Heart left ventricle (tissue), 13 donors: ENCODE measurements around the gene CBFA2T3.

Source experiments
- POLR2A ChIP-seq, 2 donors: fragments of 450-650 bp; IDR thresholded peaks; one replicate each; pipeline ENCODE4 v1.6.1; 2017; ENCODE audit warnings: antibody characterized with exemption in 2 of 2, mild to moderate bottlenecking in 2 of 2, moderate library complexity in 2 of 2
- TF ChIP-seq, protein P1 (sequence below), 12 donors: fragments of 200-600 bp; sonication (generic) in 4 of 12; IDR thresholded peaks; one replicate each; pipeline versions ENCODE4 v1.5.0 to v1.8.0; 2018 to 2022; ENCODE audit warnings: antibody characterized with exemption in 12 of 12, mild to moderate bottlenecking in 5 of 12
- donor health status: ischemic (EF 13 %, LVEDD 7.1; RV severe dilation, severe dysfunction).
- donor health status: DM: no; HTN: yes; CAD: no.
- donor health status: DM: no; HTN: no; CAD: no.
- donor health status: ischemic (EF 25% LVEDD 6.9; RV normal size, moderate dysfunction).
- donor health status: ischemic (EF 25% LVEDD 5.7; RV mildly dilated, moderate dysfunction).
- donor health status: ischemic (EF 35%, LVEDD 5.7; RV mildly dilated, moderate dysfunction).
- donor health status: nonischemic (EF 11% LVEDD 7.7; RV severe dilation, severe dysfunction).
- donor health status: DM: yes; HTN: yes; CAD: no.
- donor health status: PGD.
- donor health status: ischemic (EF 29% LVEDD 5.4; RV normal size, mild dysfunction).
- donor health status: nonischemic (EF 23%, LVEDD 6.1; RV moderate dilation, normal function).

DNA sequence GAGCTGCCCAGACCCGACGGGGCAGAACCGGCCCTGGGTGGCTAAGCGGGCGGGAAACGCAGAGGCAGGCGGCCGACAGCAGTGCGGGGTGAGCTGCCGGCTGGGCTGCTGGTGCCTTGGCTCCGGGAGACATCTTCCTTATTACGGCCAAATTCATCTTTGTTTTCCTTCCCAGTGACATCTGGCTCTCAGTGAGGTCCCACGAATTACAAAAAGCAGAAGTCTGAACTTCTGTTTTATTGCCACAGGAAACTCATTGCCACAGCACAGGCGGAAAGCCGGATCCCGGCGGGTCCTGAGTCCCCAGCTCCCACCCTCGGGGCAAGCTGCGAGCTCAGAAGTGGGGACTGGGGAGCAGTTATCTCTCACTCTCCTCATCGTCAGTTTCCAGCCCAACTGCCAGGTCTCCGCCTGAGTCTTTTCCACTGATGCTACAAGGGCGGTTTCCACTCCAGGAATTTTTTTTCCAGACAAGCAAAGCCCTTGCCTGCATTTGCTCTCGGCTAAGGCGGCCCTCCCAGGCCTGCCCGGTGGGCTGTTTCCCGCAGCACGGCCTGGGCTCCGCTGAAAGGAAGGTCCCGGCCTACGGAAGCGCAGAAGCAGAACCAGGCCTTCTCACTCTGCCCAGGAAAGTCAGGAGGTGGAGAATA lies 40.3 kb downstream of the CBFA2T3 start:
- TF ChIP-seq, protein P1, sequence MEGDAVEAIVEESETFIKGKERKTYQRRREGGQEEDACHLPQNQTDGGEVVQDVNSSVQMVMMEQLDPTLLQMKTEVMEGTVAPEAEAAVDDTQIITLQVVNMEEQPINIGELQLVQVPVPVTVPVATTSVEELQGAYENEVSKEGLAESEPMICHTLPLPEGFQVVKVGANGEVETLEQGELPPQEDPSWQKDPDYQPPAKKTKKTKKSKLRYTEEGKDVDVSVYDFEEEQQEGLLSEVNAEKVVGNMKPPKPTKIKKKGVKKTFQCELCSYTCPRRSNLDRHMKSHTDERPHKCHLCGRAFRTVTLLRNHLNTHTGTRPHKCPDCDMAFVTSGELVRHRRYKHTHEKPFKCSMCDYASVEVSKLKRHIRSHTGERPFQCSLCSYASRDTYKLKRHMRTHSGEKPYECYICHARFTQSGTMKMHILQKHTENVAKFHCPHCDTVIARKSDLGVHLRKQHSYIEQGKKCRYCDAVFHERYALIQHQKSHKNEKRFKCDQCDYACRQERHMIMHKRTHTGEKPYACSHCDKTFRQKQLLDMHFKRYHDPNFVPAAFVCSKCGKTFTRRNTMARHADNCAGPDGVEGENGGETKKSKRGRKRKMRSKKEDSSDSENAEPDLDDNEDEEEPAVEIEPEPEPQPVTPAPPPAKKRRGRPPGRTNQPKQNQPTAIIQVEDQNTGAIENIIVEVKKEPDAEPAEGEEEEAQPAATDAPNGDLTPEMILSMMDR (IDR thresholded peaks at IDR 0.05), result no peak
- TF ChIP-seq POLR2A (IDR thresholded peaks at IDR 0.05), result no peak
